PC-3 (cell line): ENCODE results near the gene SLK. TPM values are rescaled to one million over a fixed set of nuclear protein-coding genes. Genes with fewer than 3 reads are reported as not detected.

ENCODE experiments used
- ATAC-seq: fragments of 200-7000 bp; cut with Tn5 transposase; 2 replicates; pipeline ENCODE4 v1.9.1; 2020; ENCODE audit warnings: mild to moderate bottlenecking, moderate library complexity
- BruUV-seq: library from RNA; stranded (reverse); fragments of 400-500 nt; replicated peaks from 2 replicates; lab custom pipeline; 2021; lab: Mats Ljungman, UMichigan
- CTCF ChIA-PET: fragments of 300-600 bp; sonication (Branson Sonifier 250); formaldehyde crosslinking; loops from one replicate; lab custom pipeline; 2022; ENCODE audit warnings: antibody characterized with exemption; lab: Charles Lee
- POLR2A ChIA-PET: fragments of 300-600 bp; sonication (Branson Sonifier 250); formaldehyde crosslinking; loops from one replicate; lab custom pipeline; 2022; ENCODE audit warnings: antibody characterized with exemption; ENCODE audit not compliant: unreplicated experiment; lab: Charles Lee
- DNase-seq: peaks from one replicate; pipeline ENCODE4 v3.0.0-alpha.2; 2015
- H2AFZ ChIP-seq: fragments of 300-600 bp; sonication (generic); 2 replicates; pipeline ENCODE4 v1.6.0; 2016; ENCODE audit warnings: antibody characterized with exemption, low read length
- H3F3A ChIP-seq: fragments of 300-600 bp; sonication (generic); one replicate; pipeline ENCODE4 v1.6.0; 2017; ENCODE audit warnings: antibody characterized with exemption, low read length, control low read depth, mild to moderate bottlenecking; ENCODE audit not compliant: unreplicated experiment
- H3K27ac ChIP-seq: fragments of 300-600 bp; sonication (generic); 2 replicates; pipeline ENCODE4 v1.5.1; 2016; ENCODE audit warnings: mild to moderate bottlenecking, low read length
- H3K27me3 ChIP-seq: fragments of 300-600 bp; sonication (generic); 2 replicates; pipeline ENCODE4 v1.6.1; 2016; ENCODE audit warnings: low read length, mixed read lengths
- H3K36me3 ChIP-seq: fragments of 300-600 bp; sonication (generic); 2 replicates; pipeline ENCODE4 v1.6.1; 2016; ENCODE audit warnings: low read depth, mixed run types, low read length, mixed read lengths
- H3K4me1 ChIP-seq: fragments of 300-600 bp; sonication (generic); 2 replicates; pipeline ENCODE4 v1.5.1; 2016; ENCODE audit warnings: low read length; ENCODE audit not compliant: insufficient read depth
- H3K4me2 ChIP-seq: fragments of 300-600 bp; sonication (generic); 2 replicates; pipeline ENCODE4 v1.6.0; 2016; ENCODE audit warnings: low read length
- H3K4me3 ChIP-seq: fragments of 300-600 bp; sonication (generic); 2 replicates; pipeline ENCODE4 v1.5.1; 2016; ENCODE audit warnings: mild to moderate bottlenecking, low read length, mixed read lengths
- H3K79me2 ChIP-seq: fragments of 300-600 bp; sonication (generic); 2 replicates; pipeline ENCODE4 v1.6.1; 2017; ENCODE audit warnings: low read length, mixed read lengths
- H3K9ac ChIP-seq: fragments of 300-600 bp; sonication (generic); 2 replicates; pipeline ENCODE4 v1.6.0; 2016; ENCODE audit warnings: mild to moderate bottlenecking, low read length
- H3K9me2 ChIP-seq: fragments of 300-600 bp; sonication (generic); replicated peaks from 2 replicates; pipeline ENCODE4 v1.6.1; 2016; ENCODE audit warnings: mixed run types, low read length, mixed read lengths
- H3K9me3 ChIP-seq: fragments of 300-600 bp; sonication (generic); 2 replicates; pipeline ENCODE4 v1.6.1; 2016; ENCODE audit warnings: low read length, mixed read lengths
- H4K20me1 ChIP-seq: fragments of 300-600 bp; sonication (generic); 2 replicates; pipeline ENCODE4 v1.6.1; 2016; ENCODE audit warnings: low read length, mixed read lengths
- CTCF ChIP-seq: fragments of 300-600 bp; sonication (generic); conservative IDR thresholded peaks from 2 replicates; pipeline ENCODE4 v1.5.1; 2017; ENCODE audit warnings: antibody characterized with exemption, low read depth, mild to moderate bottlenecking, low read length
- EZH2 ChIP-seq: fragments of 300-600 bp; sonication (generic); IDR thresholded peaks from one replicate; pipeline ENCODE4 v1.6.1; 2017; ENCODE audit warnings: antibody characterized with exemption, mild to moderate bottlenecking, low read length; ENCODE audit not compliant: unreplicated experiment
- EZH2phosphoT487 ChIP-seq: fragments of 300-600 bp; sonication (generic); IDR thresholded peaks from 2 replicates; pipeline ENCODE4 v1.6.1; 2018; ENCODE audit warnings: mild to moderate bottlenecking, antibody characterized with exemption, low read length, borderline replicate concordance
- intact Hi-C: fragments of 100-400 bp; cut with micrococcal nuclease; formaldehyde crosslinking; loops from 2 replicates; pipeline ENCODE4 v1.9.0; 2023
- total RNA-seq: library from RNA; depleted of rRNA; stranded (reverse); fragments of >200 nt; gene quantifications from 2 replicates; pipeline ENCODE4 v1.2.3, GENCODE V29; 2014

SLK gene
- total RNA-seq, 1 experiment from 2014 or later: 20.2 TPM

- H3K4me3 ChIP-seq: no peak overlapping the region
- ChIA-PET CTCF (interaction anchor here (0.6 kb wide), 1 partner anchor 10 kb away, joined by 3 read pairs; no protein-coding TSS in a partner anchor), POLR2A (no interaction called here)
- H3K4me2 ChIP-seq: no peak overlapping the region
- ATAC-seq: no peak
- no peaks in the 10 kb centered on the region for H4K20me1 ChIP-seq
- H2AFZ ChIP-seq: no peak overlapping the region
- H3K27me3 ChIP-seq: no peaks in the 10 kb centered on the region
- DNase-seq: no peak
- no TSS peak for BruUV-seq
- no peak overlapping the region for H3K9ac ChIP-seq
- intact Hi-C loops: no loop called here
- no peak overlapping the region for H3K27ac ChIP-seq
- no peaks in the 10 kb centered on the region for H3K4me1 ChIP-seq
- H3K9me2 ChIP-seq: no peaks in the 10 kb centered on the region
- H3F3A ChIP-seq: no peaks in the 10 kb centered on the region
- H3K9me3 ChIP-seq: no peaks in the 10 kb centered on the region
- TF ChIP-seq EZH2phosphoT487 (no peak), CTCF (no peak), EZH2 (no peak)
- H3K79me2 ChIP-seq: no peaks in the 10 kb centered on the region
- no peaks in the 10 kb centered on the region for H3K36me3 ChIP-seq
Observed at GRCh38 chr10:103936022-103936421, 30.9 kb upstream of the SLK start.

GRCh38 chr10:103939522-103939921, 27.4 kb upstream of the SLK start:
- H3K9me3 ChIP-seq: no peaks in the 10 kb centered on the region
- DNase-seq (no peak), ATAC-seq (no peak)
- no peaks in the 10 kb centered on the region for H3K36me3 ChIP-seq
- CTCF ChIA-PET: no interaction called here
- no peaks in the 10 kb centered on the region for H4K20me1 ChIP-seq
- no peaks in the 10 kb centered on the region for H3K79me2 ChIP-seq
- no peak overlapping the region for H3K9ac ChIP-seq
- H2AFZ ChIP-seq: no peak overlapping the region
- no peak overlapping the region for H3K4me3 ChIP-seq
- TF ChIP-seq EZH2phosphoT487: no peak
- no peak for TF ChIP-seq CTCF
- TF ChIP-seq EZH2: no peak
- no peaks in the 10 kb centered on the region for H3F3A ChIP-seq
- no TSS peak for BruUV-seq
- intact Hi-C loops: no loop called here
- no peak overlapping the region for H3K4me2 ChIP-seq
- H3K27ac ChIP-seq: no peak overlapping the region
- no peaks in the 10 kb centered on the region for H3K27me3 ChIP-seq
- no peaks in the 10 kb centered on the region for H3K9me2 ChIP-seq
- POLR2A ChIA-PET: no interaction called here
- no peaks in the 10 kb centered on the region for H3K4me1 ChIP-seq

- intact Hi-C loops: no loop called here
- POLR2A ChIA-PET: no interaction called here
- Histone ChIP-seq H3K27me3 (no peaks in the 10 kb centered on the region), H3K4me2 (no peak overlapping the region), H3K4me1 (no peaks in the 10 kb centered on the region), H3K9me2 (no peaks in the 10 kb centered on the region), H2AFZ (no peak overlapping the region), H4K20me1 (no peaks in the 10 kb centered on the region), H3K36me3 (no peaks in the 10 kb centered on the region), H3F3A (no peaks in the 10 kb centered on the region), H3K4me3 (no peak overlapping the region), H3K9me3 (no peaks in the 10 kb centered on the region), H3K79me2 (no peaks in the 10 kb centered on the region), H3K27ac (no peak overlapping the region), H3K9ac (no peak overlapping the region)
- TF ChIP-seq EZH2 (no peak), CTCF (no peak), EZH2phosphoT487 (no peak)
- ATAC-seq (no peak), DNase-seq (no peak)
- CTCF ChIA-PET: no interaction called here
- no TSS peak for BruUV-seq
Observed at GRCh38 chr10:103941801-103942200, 25.1 kb upstream of the SLK start.
